NOMO-1 treated with DMSO at 0.1 percent for 48 hours (cell line): ENCODE results near the gene MED27.

Experiments used
- DNase-seq: peaks from one replicate; lab custom pipeline; 2025; ENCODE audit not compliant: unreplicated experiment; lab: John Stamatoyannopoulos, UW

MED27 gene

DNA sequence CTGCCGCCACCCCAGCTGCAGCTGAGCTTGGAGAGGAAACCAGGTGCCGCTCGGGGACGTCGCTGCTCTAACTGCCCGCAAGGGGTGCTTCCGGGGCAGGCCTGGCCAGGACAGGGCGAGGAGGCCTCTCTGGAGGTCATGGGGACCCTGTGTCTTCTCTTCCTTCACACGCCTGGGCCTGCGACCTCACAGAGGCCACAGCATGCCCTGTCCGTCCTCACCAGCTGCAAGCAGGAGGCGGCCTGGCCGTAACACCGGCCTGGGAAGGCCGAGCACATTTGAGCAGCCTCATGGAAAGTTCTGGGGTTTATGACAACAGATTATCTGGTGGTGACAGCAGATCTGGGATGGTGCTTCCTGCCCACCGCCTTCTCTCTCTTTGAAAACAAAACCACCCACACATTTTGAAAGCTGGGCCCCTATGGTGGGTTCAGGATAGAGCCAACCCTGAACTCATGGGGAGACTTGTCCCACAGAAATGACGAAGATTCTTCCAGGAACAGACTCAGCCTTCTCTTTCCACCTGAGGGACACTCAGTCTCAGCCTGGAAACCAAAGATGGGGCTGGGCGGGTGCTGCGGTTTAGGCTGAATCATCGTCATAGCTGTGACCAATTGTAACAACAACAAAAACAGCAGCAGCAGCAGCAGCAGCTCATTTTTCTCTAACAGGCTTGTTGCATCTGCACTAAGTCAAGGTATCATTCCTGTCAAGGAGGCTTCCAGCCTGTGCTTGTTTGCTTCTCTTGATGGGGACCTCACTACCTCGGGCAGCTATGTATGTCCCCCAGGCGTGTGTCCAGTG, 240.2 kb downstream of the MED27 start:
- no peak for DNase-seq

DNA sequence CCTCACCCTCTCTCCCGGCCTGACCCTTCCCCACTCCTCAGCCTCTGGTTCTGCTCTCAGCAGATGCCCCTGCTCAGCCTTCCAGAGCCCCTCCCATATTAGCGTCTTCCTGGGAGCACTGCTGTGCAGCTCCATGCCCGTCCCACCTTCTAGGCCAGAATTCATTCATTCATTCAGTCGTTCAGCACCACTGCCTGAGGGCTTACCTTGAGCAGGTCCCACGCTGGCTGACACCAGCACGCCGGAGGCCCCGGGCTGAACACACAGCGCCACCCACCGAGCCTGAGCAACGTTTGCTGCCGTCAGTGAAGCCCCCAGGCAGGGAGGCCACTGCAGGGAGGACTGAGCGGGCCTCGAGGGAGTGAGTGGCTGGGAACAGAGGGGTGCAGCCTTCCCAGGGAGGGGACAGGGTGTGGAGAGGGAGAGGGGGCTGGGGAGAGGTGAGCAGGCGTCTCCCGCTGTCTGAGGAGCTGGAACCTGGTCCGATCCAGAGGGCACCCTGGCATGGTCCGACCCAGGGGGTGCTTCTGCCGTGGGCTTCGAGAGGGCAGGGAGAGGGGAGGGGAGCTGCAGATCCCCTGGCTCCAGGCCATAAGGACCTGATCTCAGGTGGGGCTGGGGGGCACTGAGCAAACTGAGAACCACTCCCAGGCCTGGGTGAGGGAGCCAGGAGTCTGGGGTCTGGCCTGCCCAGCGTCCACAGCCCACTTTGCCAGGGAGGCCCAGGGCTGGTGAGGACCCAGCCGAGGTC, 241.0 kb downstream of the MED27 start:
- no peak for DNase-seq

DNA sequence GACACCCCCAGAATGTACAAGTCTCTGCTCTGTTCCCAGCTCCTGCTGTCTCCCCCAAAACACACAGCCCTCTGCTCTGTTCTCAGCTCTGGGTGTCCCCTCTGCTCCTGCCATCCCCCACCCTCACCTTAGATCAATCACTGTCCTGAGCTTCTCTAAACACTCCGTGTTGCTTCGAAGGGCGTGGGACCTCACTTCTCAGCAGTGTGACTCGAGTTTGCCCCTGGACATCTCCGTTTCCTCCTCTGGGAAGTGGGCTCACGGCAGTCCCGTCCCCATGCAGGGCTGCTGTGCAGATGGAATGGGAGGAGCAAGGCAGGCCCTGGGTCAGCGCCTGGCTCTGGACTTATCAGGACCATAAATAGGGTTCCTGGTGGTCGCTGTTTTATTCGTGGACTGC, 241.8 kb downstream of the MED27 start:
- no peak for DNase-seq

DNA sequence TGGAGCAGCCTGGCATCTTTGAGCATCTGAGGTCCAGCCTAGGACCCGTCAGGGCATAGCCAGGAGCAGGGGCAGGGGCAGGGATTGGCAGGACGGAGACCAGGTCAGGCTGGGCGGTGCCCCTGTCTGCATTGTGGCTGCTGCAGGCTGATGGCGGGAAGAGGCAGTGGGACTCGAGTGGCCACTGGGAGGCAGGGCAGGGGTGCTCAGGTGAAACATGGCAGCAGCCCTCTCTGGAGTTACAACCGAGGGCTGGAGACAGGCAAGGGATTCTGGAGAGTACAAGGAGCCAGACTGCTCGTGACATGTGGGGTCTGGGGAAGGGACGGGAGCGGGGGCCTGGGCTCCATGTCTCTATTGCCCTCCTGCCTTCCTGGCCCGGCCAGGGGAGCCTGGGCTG, 242.4 kb downstream of the MED27 start:
- no peak for DNase-seq

DNA sequence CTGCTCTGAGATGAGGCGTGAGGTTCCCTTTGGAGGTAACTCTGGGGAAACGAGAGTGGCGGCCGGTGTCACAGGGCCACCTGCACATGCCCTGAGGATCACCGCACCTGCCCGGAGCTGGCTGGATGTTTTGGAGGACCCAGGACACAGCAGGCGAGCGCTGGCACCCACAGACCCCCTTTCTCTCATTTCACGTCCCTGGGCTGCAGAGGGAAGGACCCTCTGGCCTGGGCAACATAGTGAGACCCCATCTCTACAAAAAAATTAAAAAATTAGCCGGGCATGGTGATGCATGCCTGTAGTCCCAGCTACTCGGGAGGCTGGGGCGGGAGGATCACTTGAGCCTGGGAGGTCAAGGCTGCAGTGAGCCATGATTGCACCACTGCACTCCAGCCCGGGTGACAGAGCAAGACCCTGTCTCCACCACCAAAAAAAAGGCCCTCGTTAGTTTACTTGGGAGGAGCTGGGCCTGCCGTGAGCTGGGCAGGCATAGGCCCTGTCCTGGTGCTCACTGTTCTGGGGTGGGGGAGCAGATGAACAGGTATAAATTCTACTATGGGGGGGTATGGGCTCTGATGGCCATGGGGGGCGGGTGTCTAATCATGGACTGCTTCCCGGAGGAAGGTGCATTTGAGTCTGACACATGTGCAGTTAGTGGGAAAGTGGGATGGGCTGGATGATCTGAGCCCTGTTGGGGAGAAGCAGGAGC, 242.9 kb downstream of the MED27 start:
- DNase-seq: no peak

DNA sequence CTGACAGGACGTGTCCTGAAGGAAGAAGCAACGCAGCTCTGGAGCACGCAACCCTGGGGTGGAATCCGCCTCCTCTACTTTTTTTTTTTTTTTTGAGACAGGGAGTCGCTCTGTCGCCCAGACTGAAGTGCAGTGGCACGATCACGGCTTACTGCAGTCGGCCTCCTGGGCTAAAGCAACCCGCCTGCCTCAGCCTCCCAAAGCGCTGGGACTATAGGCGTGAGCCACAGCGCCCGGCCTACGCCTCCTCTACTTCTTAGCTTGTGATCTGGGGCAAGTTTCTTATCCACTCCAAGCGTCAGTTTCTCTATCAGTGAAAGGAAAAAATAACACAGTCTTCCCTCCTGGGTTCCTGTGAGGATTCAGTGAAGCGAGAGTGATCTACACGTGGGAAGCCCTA, 243.6 kb downstream of the MED27 start:
- no peak for DNase-seq

DNA sequence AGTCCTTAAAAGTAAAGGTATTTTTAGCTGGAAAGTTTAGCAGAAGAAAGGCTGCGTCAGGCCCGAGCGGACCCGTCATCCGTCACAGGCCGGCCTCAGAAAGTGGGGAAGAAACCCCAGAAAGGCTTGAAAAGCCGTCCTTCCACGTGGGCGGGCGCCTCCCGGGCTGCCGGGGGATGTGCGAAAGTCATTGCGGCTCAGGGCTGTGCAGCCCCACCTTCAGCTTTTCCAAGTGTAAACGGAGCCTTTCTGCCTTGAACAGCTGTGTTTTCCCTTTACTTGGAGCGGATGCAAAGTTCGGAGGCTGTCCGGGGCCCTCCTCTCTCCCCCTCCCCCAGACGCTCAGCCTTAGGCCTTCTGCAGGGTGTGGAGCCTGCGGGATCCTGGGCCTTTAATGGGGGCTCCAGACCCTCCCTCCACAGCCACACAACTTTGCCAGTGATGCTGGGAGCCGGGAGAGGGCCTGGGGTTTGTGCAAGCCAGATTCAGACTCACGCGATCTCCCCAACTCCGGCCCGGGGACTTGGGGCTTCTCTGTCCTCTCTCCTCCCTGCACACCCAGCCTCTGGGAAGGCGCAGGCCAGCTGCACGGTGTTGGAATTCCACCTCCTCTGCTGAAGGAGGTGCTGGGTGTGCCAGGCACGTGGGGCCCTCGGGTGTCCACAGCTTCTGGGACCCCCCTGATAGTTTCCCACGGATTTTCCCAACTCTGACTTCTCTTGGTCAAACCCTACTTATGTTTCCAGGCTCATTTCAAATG, 244.3 kb downstream of the MED27 start:
- DNase-seq: no peak

DNA sequence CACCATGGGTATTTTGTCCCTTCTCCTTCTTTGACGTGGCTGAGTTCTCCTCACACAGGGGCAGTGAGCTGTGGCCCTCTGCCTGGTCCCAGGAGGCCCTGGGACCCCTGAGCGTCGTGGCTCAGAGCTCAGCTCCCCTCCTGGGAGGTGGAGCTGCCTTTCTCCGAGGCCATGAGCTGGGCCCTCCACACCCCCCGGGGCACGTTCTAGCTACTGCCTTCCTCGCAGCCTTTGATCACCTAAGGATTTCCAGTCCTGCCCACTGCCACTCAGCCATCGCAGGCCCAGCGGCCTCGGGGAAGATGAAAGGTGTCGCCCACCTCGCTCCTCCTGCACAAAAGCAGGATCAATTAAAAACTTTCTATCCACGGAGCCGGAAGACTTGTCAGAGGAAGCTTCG, 244.9 kb downstream of the MED27 start:
- DNase-seq: no peak

DNA sequence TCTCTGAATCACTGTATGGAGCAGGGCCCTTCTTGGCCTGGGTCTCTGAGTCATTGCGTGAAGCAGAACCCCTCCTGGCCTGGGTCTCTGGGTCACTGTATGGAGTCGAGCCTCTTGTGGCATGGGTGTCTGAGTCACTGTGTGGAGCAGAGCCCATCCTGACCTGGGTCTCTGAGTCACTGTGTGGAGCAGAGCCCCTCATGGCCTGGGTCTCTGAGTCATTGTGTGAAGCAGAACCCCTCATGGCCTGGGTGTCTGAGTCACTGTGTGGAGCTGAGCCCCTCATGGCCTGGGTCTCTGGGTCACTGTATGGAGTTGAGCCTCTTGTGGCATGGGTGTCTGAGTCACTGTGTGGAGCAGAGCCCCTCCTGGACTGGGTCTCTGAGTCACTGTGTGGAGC, 245.8 kb downstream of the MED27 start:
- no peak for DNase-seq

DNA sequence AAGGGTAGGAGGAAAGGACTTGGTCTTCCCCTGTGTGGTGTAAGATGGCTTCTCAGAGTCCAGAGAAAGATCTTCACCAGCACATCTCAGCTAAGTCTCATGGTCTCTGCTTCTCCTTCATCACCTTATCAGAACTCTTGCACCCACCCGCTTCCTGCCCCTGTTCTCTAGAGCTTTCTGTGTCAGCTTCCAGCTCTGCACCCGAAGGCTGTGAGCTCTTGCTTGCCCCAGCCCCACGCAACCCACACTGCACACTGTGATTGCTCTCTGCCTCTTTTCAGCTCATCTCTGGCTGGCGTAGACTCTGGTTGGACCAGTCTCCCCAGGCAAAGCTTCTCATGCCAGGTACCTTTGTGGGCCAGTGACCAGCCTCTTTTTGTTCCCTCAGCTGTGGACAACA, 246.6 kb downstream of the MED27 start:
- no peak for DNase-seq

DNA sequence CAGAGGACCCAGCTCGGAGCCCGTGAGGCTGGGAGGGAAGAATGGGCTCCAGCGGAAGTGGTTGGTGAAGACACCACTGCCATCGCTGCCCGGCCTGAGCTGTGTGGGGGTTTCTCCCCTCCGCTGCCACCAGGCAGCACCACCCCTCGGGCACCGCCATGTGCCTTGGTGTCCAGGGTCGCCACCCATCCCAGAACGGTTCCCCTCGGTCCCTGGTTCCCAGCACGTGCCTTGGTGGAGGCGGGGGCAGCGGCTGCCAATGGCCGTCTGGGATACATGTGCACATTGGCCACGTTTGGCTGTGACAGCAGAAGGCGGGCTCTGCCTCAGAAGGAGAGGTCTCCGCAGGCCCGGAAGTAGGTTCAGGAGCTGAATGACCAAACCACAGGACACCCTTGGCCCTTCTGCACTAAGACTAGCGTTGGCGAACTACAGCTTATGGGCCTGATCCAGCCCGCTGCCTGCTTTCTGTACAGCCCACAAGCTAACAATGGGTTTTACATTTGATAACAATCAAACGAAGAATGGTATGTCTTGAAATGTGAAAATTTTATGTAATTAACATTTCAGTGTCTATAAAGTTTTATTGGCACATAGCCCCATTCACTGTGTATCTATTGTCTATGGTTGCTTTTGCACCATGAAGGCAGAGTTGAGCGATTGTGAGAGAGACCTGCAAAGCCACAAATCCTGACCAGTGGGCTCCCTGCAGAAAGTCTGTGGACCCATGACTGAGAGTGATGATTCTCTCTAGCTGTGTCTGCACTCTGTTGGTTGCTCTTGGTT, 248.1 kb downstream of the MED27 start:
- no peak for DNase-seq

DNA sequence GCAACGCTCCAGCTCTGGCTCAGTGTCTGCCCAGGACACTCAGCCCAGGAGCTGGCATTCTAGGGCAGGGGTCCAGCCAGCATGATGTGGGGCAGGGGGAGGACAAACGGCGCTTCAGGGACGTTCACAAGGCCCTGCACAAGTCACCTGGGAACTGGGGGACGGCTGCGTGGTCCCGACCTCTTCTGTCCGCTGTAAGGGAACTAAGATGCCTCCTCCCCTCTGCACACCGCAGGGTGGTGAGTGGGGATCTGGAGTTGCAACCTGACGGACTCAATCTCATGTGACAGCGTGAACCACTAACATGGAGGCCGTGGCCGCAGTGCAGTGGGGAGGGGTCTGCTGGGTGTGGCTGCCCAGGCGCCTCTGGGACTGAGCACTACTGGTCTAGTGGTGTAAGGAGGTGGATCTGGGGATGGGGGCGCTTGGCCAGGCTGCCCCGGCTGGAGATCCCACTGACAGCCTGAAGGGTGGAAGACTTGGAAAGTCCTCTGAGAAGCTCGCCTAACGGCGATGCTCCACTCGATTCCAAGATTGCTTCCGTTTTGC, 251.8 kb downstream of the MED27 start:
- no peak for DNase-seq

DNA sequence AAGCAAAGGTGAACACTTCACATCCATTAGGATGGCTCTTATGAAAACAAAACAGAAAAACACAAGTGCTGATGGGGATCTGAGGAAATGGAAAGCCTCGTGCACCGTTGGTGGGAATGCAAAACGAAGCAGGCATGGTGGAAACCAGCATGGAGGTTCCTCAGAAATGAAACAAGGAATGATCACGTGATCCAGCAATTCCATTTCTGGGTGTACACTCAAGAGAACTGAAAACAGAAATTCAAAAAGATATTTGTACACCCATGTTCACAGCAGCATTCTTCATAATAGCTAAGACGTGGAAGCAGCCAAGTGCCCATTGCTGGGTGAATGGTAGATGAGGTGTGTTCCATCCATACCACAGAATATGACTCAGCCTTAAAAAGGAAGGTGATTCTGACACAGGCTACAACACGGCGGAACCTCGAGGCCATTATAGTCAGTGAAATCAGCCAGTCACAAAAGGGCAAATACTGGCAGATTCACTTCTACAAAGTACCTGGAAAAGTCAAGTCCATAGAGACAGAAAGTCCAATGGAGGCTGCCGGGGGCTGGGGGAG, 252.6 kb downstream of the MED27 start:
- DNase-seq: no peak

DNA sequence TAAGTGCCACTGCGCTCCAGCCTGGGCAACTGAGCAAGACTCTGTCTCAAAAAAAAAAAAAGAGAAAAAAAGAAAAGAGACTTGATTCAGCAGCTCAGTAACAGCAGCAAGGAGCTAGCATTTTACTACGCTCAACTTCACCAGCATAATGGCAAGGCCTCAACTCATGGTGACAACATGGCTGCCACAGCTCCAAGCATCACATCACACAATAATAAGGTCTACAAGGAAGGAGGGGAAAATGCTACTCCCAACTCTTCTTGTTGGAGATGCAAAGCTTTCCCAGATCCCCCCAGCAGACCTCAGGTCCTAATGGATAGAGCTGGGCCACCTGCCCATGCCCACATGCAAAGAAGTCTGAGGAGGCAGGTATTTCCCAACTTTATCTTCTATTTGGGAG, 253.6 kb downstream of the MED27 start:
- DNase-seq: no peak

DNA sequence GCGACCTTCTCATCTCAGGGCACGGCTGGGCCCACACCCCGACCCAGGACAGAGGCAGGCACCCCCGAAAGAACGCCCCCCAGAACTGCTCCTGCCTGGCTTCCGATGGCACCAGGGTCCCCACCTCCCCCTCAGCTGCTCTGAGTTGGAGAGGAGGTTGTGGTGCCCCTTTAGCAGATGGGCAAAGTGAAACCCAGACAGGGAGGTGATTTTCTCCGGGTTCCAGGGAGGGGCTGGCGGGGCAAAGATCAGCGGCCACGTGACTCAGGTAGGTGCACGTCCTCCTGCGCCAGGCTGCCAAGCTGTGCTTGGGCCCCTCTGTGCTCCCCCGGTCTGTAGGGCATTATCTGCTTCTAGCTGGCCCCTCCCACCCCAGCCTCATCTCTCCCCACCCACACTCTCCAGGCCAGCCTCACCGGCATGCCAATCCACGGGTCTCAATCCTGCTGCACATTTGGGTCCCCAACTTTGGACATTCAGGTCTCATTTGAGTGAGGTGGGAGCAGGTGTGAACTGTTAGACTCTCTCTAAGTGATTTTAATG, 254.6 kb downstream of the MED27 start:
- no peak for DNase-seq

DNA sequence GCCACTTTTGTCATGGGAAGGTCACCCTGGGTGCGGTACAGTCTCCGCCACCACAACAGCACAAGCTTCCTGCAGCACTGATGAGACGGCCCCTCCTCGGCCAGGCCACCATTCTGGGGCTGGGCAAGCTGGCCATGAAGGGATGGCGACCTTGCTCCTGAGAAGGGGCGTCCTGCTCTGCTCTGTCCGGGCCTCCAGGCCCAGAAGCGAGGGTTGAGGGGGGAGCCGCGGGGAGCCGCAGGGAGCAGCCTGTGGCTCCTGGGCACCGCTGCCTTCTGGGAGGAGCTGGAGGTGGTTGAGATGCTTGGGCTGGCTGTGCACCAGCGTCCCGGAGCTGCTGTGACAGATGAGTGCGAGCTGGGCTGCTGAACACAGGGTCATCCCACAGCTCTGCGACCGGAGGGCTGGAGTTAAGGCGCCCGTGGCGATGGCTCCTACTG, 255.5 kb downstream of the MED27 start:
- DNase-seq: no peak

DNA sequence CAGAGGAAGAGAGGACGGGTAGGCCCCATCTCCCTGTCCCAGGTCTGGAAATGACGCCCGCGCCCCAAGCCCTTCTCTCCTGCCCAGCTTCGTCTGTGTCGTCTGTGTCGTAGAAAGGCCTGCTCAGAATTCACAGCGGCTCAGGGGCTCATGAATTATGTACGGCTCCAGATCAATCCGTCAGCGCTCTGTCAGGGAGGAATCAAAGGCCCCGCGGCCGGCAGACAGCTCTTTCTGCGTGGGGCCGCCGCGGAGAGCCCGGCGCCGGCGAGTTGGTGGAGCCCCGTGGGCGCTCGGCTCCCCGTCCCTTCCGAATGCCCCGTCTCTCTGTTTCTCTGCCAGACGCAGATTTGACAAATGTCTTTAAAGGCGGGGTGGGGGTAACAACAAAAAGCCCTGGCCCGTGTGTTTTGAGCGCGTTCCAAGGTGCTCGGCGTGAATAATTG, 255.9 kb downstream of the MED27 start:
- DNase-seq: no peak

DNA sequence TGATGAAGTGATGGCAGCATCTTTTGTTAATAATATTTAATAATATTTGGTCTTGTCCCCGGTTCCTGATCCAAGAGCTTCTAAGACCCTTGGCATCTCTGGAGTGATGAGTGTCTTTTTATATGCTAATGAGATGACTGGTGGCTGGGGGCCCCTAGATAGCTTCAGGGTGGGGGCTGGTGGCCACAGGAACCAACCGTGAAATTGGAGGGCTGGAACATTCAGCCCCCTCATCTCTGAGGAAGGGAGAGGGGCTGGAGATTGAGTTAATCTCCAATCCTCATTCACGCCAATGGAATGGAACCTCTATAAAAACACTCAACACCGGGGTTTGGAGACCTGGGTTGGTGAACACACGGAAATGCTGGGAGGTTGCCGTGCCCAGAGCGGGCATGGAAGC, 261.6 kb downstream of the MED27 start:
- DNase-seq: no peak

DNA sequence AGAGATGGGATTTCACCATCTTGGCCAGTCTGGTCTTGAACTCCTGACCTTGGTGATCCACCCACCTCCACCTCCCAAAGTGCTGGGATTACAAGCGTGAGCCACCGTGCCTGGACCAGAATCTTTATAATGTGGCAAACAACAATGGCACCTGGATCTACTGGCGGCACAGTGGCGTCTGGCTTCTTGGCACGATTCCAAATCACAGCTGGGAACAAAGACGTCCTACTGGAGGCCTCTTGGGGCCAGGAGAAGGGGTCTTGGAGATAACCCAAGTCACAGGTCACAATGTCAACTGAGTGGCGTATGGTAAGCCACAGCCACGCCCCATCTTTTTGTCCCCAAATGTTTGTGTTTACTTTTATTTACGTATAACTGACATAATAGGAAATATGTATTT, 262.0 kb downstream of the MED27 start:
- no peak for DNase-seq
